NCI-H82 (cell line): ENCODE data around the gene CIC.
"Not testable (repeated sequence)": the region's sequence is repeated elsewhere in the genome, so short reads cannot be mapped to it uniquely, and the experiment has no call there.

Experiments used
- DNase-seq: peaks from one replicate; lab custom pipeline; 2025; lab: John Stamatoyannopoulos, UW

Gene CIC

DNA sequence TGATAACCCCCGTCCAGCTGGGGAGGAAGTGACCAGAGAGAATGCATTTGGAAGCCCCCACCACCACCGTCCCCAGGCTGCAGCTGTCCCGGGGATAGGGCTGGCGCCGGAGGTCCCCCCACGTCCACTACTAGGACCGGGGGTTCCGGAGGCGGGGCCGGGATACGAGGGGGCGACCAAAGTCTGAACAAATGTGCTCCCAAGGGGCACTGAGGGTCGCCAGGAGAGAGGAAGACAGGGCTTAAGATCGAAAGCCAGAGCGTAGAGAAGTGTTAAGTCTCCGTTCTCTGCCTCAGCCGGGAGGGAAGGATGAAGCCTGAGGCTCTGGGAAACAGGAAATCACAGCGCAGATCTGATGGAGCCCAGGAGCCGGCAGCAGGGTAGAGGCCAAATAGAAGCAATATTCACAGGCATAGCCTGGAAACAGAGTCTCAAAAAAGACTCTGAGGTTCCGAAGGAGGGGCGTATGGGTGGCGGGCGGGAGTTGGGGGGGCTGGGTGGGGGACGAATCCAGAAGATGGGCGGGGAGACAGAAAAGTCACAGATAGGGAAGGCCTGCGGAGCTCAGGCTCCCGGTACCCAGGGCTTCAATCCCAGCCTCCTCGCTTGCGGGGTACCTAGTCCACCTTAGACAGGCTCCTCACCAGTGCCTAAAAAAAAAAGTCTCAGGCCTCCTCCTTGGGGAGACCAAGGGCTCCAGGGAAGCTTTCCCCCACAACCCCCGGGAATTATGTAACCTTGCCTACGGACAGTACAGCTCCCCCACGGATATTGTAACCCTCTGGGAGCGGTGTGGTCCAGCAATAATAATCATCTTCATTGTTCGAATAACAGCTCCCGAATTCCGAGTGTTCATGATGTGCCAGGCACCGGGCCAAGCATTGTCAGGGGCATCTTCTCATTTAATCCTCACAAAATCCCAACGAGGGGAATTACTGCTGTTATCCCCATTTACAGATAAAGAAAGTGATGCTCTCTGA, 13.0 kb upstream of the CIC start:
- DNase-seq: peak; percentile 81

DNA sequence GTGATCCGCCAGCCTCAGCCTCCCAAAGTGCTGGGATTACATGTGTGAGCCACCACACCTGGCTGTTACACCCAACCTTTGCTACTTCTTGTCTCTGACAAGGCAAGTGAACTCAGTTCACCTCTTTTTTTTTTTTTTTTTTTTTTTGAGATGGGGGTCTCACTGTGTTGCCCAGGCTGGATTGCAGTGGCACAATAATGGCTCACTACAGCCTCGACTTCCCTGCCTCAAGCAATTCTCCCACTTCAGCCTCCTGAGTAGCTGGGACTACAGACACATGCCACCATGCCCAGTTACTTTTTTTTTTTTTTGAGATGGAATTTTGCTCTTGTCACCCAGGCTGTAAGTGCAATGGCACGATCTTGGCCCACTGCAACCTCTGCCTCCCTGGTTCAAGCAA, 11.2 kb upstream of the CIC start:
- not testable (repeated sequence) for DNase-seq

DNA sequence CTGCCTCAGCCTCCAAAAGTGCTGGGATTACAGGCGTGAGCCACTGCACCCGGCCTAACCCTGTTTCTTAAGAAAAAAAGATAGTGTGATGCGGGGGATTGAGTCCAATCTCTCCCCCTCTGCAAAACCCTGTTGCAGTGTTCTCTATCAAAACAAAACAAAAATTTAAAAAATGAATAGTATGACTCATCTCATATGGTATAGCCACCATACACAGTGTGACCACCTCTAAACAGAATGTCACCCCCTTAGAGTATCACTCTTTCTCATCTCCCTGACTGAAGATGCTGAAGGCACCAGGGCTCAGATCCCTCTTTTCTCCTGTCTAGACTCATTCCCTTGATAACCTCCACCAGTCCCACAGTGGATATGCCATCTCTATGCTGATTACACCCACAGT, 7.3 kb upstream of the CIC start:
- no peak for DNase-seq

DNA sequence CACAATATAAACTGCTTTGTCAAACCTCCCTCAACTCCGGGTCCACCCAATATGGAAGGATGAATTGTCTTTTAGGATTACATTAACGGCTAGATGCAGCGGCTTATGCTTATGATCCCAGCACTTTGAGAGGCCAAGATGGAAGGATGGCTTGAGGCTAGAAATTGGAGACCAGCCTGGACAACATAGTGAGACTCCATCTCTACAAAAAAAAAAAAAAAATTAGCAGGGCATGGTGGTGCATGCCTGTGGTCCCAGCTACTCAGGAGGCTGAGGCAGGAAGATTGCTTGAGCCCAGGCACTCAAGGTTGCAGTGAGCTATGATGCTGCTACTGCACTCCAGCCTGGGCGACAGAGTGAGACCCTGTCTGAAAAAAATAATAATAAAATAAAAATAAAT, 2.9 kb upstream of the CIC start:
- DNase-seq: not testable (repeated sequence)

DNA sequence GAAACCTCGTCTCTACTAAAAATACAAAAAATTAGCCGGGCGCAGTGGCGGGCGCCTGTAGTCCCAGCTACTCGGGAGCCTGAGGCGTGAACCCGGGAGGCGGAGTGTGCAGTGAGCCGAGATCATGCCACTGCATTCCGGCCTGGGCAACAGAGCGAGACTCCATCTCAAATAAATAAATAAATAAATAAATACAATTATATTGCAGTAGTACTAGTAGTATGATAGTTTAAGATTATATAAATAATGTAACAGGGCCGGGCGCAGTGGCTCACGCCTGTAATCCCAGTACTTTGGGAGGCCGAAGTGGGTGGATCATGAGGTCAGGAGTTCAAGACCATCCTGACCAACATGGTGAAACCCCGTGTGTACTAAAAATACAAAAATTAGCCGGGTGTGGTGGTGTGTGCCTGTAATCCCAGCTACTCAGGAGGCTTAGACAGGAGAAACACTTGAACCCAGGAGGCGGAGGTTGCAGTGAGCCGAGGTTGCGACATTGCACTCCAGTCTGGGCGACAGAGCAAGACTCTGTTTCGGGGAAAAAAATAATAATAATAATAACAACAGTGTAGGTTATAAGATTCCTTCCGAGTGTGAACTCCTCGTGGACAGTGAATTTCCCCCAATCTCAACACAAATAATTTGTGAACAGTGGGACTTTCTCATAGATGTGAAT, 2.0 kb upstream of the CIC start:
- not testable (repeated sequence) for DNase-seq

DNA sequence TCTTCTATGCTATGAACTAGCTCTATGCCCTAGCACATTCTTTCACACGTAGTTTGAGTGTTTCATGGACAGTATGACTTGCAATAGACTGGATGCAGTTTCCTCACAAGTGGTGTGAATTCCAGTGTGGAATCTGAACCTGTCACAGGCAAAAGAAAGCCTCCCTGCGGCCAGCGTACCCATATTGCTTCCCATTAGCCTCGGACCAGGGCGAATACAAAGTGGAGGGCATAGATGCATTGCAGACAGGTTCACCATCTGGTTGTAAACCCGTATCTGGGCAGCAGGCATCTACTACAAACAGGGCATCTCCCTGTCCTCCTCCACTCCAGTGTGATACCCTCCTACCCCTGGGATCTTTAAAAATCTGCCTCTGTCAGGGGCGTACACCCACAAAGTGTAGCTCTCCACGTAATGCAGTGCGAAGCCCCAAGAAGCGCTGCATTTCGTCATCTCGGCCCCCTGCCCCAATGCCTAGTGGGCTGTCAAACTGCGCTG, 1.4 kb upstream of the CIC start:
- peak; percentile 63 for DNase-seq

DNA sequence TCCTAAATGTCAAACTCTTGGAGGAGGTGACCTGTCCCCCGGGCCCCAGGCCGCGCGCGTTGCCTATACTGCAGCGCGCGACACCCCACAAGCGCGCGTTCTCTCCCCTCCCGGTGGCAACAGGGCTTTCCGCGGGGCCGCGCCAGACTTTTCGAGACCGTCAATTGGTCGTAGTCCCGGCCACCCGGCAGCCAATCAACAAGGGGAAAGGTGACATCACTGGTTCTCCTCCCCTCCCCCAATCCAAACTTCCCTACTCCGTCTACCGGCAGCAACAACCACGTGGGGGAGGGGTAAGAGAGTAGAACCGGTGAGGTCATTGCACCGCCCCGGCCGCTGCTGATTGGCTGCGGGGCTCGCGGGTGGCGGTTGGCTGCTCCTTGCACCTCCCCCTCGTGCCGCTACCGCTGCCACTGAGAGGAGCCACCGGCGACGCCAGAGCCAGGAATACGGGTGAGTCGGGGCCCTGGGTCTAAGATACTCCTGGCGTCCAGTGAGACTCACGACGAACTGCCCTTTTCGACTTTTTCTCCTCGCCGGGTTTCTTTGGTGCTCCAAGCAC, 829 bp upstream of the CIC start:
- DNase-seq: peak; percentile 100

DNA sequence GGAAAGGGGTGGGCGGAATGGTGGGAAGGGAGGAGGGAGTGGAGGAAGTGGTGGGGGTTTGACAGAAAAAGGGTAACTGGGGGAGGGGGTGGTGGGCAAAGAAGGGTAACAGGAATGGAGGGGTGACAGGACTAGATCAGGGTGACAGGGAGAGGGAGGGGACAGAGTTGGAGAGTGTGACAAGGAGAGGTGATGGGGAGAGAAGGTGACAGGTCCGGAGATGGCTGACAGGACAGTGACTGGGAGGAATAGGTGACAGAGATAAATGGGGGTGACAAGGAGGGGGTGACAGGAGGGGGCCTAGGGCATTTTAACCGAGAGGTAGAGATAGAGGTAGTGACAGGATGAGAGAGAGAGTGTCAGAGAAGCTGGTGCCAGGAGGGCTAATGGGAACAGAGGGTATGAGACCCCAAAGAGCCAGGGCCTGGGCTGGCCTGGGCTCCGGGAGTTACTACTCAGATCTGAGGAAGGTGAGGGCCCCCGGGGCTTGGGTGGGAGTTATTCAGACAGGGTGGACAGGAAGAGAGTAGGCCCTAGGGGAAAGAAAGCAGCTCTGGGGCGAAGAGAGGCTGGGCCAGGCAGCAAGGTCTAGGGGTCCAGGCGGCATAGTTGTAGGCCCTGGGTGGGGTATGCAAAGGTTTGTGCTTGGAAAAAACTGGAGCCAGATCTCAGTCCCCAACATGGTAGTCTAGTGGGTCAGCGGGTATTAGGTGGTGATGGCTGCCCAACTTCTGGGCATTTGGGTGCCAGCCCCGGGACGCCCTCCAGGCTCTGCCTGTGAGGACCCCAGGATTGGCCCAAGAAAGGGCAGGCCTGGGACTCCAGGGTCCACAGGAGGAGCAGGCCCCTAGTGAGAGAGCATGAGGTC, 660 bp downstream of the CIC start:
- DNase-seq: no peak

DNA sequence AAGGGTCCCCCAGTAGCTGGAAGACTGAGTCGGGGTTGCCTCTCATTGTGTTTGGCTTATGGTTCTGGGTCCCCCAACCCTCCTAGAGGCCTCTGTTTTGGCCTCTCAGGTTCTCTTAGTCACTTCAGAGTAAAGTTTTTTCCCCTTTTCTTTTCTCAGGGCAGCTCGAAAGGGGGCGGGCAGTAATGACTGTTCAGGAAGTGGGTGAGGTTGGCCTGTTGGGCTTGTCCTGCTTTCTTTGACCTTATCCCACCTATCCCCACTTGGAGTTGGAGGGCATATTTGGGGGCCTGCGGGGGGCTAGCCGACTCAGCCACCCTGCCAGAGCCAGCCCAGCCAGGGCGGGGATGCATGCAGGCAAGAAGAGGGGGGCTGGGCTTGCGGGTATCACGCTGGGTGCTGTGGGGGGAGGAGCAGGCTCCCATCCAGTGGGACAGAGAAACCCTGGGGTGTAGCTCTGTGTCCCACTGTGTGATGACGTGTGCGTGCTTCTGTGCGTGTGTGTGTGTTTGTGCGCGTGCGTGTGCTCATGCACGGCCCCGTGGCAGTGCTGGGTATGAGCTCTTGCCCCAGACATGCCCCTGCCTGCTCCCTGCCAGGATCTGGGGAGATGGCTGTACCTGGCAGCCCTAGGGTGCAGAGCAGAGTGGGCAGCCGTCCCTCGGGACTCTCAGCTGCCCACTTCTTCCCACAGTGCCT, 1.4 kb downstream of the CIC start:
- DNase-seq: no peak

DNA sequence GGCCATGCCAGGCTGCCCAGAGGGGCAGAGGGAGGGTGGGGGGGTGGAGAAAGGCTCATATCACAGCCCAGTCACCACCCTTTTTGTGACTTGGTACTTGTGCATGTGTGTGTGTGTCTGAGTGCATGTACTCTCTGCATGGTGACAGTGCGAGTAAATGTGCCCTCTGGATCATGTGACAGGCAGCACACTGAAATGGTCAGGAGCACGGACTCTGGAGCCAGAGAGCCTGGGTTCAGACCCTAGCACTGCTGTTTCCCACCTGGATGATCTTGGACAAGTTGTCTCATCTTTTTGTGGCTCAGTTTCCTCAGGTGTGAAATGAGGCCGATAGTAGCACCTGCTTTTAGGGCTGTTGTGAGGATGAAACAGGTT, 2.0 kb downstream of the CIC start:
- DNase-seq: no peak

DNA sequence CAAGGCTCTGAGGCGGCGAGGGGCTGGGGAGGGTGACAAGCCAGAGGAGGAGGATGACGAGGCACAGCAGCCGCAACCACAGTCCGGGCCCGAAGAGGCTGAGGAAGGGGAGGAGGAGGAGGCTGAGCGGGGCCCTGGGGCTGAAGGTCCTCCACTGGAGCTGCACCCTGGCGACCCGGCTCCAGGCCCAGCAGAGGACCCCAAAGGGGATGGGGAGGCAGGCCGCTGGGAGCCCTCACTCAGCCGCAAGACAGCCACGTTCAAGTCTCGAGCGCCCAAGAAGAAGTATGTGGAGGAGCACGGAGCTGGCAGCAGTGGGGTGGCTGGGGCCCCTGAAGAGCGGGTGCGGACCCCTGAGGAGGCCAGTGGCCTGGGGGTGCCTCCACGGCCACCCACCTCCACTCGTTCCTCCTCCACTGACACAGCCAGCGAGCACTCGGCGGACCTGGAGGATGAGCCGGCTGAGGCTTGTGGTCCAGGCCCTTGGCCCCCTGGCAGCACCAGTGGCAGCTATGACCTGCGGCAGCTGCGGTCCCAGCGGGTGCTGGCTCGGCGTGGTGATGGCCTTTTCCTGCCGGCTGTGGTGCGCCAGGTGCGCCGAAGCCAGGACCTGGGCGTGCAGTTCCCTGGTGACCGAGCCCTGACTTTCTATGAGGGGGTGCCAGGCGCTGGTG, 2.9 kb downstream of the CIC start:
- DNase-seq: no peak

DNA sequence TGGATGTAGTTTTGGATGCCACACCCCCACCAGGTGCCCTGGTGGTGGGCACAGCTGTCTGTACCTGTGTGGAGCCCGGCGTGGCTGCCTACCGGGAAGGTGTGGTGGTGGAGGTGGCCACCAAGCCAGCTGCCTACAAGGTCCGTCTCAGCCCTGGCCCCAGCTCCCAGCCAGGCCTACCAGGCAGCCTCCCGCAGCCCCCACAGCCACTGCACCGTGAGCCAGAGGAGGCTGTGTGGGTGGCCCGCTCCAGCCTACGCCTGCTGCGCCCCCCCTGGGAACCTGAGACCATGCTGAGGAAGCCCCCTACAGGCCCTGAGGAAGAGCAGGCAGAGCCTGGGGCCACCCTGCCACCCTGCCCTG, 3.5 kb downstream of the CIC start:
- DNase-seq: no peak

DNA sequence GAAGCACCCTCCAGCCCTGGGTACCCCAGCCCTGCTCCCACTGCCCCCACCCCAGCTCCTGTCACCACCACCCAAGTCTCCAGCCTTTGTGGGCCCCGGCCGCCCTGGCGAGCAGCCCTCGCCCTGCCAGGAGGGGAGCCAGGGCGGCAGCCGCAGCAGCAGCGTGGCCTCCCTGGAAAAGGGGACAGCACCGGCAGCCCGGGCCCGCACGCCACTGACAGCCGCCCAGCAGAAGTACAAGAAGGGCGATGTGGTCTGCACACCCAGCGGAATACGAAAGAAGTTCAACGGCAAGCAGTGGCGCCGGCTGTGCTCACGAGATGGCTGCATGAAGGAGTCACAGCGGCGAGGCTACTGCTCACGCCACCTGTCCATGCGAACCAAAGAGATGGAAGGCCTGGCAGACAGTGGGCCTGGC, 3.9 kb downstream of the CIC start:
- DNase-seq: no peak

DNA sequence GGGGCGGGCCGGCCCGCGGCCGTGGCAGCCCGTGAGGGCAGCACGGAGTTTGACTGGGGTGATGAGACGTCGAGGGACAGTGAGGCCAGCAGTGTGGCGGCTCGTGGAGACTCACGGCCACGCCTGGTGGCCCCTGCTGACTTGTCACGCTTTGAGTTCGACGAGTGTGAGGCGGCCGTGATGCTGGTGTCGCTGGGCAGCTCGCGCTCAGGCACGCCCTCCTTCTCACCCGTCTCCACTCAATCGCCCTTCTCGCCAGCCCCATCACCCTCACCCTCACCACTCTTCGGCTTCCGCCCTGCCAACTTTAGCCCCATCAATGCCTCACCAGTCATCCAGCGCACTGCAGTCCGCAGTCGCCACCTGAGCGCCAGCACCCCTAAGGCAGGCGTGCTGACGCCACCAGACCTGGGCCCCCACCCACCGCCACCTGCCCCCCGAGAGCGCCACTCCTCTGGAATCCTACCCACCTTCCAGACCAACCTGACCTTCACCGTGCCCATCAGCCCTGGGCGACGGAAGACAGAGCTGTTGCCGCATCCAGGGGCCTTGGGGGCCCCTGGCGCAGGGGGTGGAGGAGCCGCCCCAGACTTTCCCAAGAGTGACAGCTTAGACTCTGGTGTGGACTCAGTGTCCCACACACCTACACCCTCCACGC, 4.5 kb downstream of the CIC start:
- DNase-seq: no peak

DNA sequence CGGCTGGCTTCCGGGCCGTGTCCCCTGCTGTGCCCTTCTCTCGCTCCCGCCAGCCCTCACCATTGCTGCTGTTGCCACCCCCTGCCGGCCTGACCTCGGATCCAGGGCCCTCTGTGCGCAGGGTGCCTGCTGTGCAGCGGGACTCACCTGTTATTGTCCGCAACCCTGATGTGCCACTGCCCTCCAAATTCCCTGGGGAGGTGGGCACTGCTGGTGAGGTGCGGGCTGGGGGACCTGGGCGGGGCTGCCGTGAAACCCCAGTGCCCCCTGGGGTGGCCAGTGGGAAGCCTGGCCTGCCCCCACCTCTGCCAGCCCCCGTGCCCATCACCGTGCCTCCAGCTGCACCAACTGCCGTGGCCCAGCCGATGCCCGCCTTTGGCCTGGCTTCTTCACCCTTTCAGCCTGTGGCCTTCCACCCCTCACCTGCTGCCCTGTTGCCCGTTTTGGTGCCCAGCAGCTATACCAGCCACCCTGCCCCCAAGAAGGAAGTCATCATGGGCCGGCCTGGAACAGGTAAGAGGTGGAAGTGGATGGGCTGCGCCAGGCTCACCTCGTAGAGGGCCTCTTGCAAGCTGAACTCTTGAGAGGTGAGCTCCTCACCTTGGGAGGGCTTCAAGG, 5.1 kb downstream of the CIC start:
- DNase-seq: no peak

DNA sequence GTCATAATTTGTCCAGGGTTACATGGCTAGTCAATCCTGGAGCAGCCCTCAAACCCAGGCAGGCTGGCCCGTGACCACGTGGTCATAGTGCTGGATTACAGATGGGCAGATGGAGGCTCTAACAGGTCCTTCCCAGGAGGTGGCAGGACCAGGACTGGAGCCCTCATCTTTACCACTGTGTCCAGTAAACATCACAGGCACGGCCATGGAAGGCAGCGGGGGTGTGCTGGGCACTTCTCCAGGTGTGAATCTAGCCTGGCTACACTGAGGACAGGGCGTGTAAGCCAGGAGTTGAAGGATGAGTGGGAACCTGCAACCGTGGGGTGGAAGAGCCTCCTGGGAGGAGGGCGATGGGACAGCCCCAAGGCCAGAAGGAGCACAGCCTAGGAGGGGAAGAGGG, 6.1 kb downstream of the CIC start:
- peak; percentile 54 for DNase-seq

DNA sequence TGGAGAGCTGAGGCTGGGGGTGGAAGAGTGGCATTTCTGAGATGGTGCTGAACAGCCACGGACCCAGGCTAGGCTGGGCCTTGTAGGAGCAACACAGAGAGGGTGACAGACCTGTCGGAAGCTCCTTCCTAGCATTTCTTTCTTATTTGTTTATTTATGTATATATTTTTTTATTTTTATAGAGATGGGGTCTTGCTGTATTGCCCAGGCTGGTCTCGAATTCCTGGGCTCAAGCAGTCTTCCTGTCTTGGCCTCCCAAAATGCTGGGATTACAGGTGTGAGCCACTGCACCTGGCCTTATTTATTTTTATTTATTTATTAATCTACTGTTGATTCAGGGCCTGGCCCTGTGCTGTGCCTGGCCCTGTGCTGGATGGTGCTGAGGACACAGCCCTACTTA, 6.5 kb downstream of the CIC start:
- DNase-seq: no peak

DNA sequence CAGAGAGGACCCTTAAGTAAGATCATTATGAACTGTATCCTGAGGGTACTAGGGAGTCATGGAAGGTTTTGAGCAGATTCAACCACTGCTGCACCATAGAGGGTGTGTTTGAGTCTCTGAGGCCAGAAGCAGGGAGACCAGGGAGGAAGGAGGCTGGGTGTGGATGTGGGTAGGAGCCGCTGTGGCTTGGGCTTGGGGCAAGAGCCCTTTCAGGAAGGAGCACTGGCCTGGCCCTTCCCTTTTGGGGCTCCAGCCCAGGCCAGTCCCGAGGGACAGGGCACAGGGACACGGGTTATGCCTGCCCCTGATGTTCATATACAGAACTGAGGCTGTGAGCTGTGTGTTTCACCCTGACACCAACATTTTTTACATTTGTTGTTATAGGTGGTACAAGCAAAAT, 7.2 kb downstream of the CIC start:
- DNase-seq: no peak

DNA sequence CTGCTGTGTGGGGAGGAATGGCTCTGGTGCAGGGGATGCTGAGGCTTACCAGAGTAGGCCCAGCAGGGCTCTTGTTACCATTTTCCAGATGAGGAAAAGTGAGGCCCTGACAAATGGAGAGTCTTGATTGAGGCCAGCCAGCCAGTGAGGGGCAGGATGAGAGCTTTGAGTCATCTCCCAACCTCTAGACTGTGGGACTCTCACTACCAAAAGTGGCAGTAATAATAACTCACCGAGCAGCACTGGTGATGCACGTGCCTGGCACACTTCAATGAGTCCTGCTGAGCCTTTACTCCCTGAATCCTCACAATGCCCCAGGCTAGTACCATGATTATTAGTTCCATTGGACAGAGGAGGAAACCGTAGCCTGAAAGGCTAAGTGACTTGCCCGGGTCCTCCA, 7.8 kb downstream of the CIC start:
- no peak for DNase-seq
